GM18868 (cell line): ENCODE data around the gene IL17RD.

Experiments
- ATAC-seq: cut with Tn5 transposase; IDR thresholded peaks from one replicate; pipeline ENCODE4 v1.9.1; 2021; ENCODE audit warnings: mild to moderate bottlenecking, moderate library complexity; ENCODE audit not compliant: unreplicated experiment

IL17RD gene

GRCh38 chr3:57069503-57069902 is 95.7 kb downstream of the IL17RD start:
- ATAC-seq = no peak

- peak; percentile 96 for ATAC-seq
Measured at GRCh38 chr3:57068437-57069089, 96.6 kb downstream of the IL17RD start.

GRCh38 chr3:57066471-57066870 is 98.7 kb downstream of the IL17RD start:
- ATAC-seq = no peak

GRCh38 chr3:57065588-57065987 is 99.6 kb downstream of the IL17RD start:
- no peak for ATAC-seq

- no peak for ATAC-seq
Measured at GRCh38 chr3:57064572-57064971, 100.6 kb downstream of the IL17RD start.

- no peak for ATAC-seq
Measured at GRCh38 chr3:57064001-57064400, 101.2 kb downstream of the IL17RD start.

- ATAC-seq = no peak
Measured at GRCh38 chr3:57063032-57063431, 102.1 kb downstream of the IL17RD start.

- no peak for ATAC-seq
Measured at GRCh38 chr3:57062101-57062631, 103.0 kb downstream of the IL17RD start.

GRCh38 chr3:57061556-57061955 is 103.6 kb downstream of the IL17RD start:
- ATAC-seq = no peak

GRCh38 chr3:57060089-57060821 is 104.9 kb downstream of the IL17RD start, which contains the start of gene SPATA12:
Gene SPATA12 (plus strand): TSS chr3:57060664. CDS start chr3:57073695, 13,031 bp downstream.
- no peak for ATAC-seq

GRCh38 chr3:57059411-57059810 is 105.7 kb downstream of the IL17RD start:
- no peak for ATAC-seq

GRCh38 chr3:57057351-57057750 is 107.8 kb downstream of the IL17RD start:
- no peak for ATAC-seq

GRCh38 chr3:57053122-57053521 is 112.0 kb downstream of the IL17RD start:
- ATAC-seq = no peak

GRCh38 chr3:57052662-57053061 is 112.5 kb downstream of the IL17RD start:
- no peak for ATAC-seq

GRCh38 chr3:57048728-57049127 is 116.4 kb downstream of the IL17RD start:
- no peak for ATAC-seq

- ATAC-seq = no peak
Measured at GRCh38 chr3:57048052-57048671, 117.0 kb downstream of the IL17RD start.

GRCh38 chr3:57046101-57046765 is 118.9 kb downstream of the IL17RD start:
- ATAC-seq = no peak

GRCh38 chr3:57043518-57043917 is 121.6 kb downstream of the IL17RD start:
- no peak for ATAC-seq

- no peak for ATAC-seq
Measured at GRCh38 chr3:57041674-57042073, 123.5 kb downstream of the IL17RD start.
